ENCODE measurements around the gene RNF212B.

DNA sequence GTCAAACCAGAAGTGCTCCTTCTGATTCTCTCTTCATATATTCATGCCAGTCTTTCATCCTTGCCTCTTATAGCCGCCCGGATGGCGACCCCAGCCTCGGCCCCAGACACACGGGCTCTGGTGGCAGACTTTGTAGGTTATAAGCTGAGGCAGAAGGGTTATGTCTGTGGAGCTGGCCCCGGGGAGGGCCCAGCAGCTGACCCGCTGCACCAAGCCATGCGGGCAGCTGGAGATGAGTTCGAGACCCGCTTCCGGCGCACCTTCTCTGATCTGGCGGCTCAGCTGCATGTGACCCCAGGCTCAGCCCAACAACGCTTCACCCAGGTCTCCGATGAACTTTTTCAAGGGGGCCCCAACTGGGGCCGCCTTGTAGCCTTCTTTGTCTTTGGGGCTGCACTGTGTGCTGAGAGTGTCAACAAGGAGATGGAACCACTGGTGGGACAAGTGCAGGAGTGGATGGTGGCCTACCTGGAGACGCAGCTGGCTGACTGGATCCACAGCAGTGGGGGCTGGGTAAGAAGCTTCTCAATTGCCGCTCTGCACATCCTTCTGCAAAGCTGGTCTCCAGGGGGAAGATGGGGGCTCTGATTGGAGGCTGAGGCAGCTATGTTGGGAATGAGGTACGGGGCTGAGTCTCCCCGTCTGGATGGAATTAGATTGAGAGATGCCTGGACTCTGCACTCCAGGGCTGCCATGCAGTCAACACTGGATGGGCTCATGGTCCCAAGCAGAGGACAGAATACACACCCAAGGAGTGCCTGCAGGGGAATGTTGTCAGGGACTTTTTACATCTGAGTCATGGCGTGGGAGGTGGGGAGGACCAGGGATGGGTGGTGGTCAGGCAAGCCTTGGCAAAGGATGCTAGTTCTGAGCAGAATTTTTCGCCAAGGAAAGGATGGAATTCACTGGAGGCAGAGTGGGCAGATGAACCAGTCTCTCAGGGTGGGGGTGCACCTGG lies 70.2 kb downstream of the RNF212B start:
- TF ChIP-seq, protein P1, sequence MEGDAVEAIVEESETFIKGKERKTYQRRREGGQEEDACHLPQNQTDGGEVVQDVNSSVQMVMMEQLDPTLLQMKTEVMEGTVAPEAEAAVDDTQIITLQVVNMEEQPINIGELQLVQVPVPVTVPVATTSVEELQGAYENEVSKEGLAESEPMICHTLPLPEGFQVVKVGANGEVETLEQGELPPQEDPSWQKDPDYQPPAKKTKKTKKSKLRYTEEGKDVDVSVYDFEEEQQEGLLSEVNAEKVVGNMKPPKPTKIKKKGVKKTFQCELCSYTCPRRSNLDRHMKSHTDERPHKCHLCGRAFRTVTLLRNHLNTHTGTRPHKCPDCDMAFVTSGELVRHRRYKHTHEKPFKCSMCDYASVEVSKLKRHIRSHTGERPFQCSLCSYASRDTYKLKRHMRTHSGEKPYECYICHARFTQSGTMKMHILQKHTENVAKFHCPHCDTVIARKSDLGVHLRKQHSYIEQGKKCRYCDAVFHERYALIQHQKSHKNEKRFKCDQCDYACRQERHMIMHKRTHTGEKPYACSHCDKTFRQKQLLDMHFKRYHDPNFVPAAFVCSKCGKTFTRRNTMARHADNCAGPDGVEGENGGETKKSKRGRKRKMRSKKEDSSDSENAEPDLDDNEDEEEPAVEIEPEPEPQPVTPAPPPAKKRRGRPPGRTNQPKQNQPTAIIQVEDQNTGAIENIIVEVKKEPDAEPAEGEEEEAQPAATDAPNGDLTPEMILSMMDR (IDR thresholded peaks at IDR 0.05) = no peak
- no peak for TF ChIP-seq POLR2A (IDR thresholded peaks at IDR 0.05)

Measured in testis (tissue), 2 donors.